GM12873 (cell line): Measurements from ENCODE around the gene CD276.

Source experiments
- TF ChIP-seq, protein P1 (sequence below): IDR thresholded peaks from 2 replicates; pipeline ENCODE4 v1.5.1; 2012; ENCODE audit warnings: low read depth, mild to moderate bottlenecking, moderate library complexity, low read length, control low read depth; ENCODE audit not compliant: insufficient read depth; ENCODE audit errors: missing control alignments

Gene CD276

DNA sequence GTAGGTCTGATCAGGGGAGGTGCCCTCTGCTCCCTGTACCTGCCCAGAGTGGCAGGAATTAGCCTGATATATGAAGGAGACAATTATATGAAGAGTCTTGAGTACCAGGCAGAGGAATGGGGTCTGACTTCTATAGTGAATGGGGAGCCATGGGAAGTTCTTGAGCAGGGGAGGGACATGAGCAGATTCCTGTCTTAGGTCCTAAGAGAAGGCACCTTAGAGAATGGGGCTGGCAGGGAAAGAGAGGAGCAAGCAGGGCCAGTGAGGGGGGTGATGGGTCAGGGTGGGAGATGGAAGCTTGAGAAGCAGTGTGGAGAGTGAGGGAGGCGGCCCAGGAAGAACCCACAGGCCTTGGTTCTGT lies 12.4 kb downstream of the CD276 start:
- TF ChIP-seq, protein P1, sequence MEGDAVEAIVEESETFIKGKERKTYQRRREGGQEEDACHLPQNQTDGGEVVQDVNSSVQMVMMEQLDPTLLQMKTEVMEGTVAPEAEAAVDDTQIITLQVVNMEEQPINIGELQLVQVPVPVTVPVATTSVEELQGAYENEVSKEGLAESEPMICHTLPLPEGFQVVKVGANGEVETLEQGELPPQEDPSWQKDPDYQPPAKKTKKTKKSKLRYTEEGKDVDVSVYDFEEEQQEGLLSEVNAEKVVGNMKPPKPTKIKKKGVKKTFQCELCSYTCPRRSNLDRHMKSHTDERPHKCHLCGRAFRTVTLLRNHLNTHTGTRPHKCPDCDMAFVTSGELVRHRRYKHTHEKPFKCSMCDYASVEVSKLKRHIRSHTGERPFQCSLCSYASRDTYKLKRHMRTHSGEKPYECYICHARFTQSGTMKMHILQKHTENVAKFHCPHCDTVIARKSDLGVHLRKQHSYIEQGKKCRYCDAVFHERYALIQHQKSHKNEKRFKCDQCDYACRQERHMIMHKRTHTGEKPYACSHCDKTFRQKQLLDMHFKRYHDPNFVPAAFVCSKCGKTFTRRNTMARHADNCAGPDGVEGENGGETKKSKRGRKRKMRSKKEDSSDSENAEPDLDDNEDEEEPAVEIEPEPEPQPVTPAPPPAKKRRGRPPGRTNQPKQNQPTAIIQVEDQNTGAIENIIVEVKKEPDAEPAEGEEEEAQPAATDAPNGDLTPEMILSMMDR, result no peak

DNA sequence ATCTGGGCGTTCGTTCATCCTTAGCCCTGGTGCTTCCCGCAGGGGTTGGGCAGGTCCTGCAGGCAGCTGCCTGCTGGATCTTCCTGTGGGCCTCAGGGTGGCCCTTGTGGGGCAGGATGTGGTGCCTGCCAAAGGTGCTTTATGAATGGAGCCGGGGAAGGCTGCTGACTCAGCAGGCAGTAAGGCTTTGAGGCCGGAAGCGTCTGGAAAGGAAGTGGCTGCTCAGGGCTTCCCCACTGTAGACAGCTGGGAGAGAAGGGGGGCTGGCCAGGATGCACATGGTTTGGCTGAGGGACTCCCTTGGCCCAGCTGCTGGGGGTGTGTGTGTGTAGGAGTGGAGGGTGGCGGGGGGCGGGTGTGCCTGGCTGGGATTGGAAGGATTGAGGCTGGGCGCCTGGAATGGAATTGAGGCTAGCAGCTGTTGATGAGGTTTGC lies 12.9 kb downstream of the CD276 start:
- TF ChIP-seq, protein P1, result no peak

DNA sequence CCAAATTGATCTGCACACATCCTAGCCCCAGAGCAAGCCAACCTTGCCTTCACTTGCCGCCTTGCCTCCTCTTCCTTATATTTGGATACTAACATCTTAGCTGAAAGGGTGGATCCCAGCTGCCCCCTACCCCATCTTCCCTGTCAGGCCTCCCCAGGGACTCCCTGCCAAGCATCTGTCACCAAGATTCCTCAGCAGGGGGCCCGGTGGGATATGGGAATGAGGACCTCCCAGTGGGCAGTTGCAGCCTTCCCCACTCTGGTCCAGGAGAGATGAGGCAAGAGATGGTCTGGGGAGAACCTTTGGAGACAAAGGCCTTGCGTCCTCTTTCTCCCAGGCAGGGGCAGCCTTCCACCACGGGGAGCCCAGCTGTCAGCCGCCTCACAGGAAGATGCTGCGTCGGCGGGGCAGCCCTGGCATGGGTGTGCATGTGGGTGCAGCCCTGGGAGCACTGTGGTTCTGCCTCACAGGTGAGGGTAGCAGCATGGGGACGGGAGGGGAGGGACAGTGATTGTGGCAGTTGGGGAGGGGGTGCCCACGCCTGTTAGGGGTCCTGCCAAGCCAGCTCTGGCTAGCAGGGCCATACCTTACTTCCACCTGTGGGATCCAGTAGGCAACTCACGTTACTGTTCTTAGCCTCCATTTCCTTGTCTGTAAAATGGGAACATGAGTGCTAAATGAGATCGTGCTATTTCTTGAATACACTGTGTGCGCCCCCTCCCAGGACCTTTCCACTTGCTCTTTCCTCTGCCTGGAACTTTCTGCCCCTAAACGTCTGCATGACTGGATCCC lies 15.3 kb downstream of the CD276 start:
- TF ChIP-seq, protein P1, result no peak

DNA sequence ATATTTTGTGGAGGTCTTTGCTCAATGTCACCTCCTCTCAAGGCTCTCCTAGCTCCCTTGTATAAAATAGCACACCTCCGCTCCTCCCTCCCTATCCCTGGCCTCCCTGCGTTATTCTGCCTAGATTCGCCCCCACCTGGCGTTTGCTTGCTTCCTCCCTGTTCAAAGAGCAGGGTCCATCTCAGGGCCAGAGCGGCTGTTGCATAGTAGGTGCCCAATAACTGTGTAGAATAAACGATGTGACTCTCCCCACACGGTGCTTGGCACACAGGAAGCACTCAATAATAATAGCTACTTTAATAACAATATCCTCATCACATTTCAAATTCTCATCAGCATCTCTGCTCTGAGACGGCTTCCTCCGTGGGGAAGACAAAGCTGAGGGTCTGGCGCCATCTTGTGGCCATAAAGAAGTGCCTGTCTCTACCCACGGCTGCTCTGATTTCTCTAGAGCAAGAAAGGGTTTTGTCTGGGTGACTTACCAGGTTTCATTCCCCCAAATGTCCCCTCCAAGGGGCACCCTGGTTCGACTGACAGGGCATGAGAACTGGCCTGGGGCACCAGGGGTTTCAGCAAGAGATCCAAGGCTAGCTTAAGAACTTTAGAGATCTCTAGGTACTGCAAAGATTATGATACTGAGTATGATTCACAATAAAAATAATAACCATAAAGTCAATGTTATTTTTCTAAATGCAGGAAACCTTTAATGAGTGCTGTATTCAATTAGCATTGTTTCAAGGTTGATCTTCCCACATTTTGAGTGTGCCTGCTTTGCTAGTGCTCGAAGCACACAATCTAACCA lies 16.1 kb downstream of the CD276 start:
- TF ChIP-seq, protein P1, result peak; percentile 90

DNA sequence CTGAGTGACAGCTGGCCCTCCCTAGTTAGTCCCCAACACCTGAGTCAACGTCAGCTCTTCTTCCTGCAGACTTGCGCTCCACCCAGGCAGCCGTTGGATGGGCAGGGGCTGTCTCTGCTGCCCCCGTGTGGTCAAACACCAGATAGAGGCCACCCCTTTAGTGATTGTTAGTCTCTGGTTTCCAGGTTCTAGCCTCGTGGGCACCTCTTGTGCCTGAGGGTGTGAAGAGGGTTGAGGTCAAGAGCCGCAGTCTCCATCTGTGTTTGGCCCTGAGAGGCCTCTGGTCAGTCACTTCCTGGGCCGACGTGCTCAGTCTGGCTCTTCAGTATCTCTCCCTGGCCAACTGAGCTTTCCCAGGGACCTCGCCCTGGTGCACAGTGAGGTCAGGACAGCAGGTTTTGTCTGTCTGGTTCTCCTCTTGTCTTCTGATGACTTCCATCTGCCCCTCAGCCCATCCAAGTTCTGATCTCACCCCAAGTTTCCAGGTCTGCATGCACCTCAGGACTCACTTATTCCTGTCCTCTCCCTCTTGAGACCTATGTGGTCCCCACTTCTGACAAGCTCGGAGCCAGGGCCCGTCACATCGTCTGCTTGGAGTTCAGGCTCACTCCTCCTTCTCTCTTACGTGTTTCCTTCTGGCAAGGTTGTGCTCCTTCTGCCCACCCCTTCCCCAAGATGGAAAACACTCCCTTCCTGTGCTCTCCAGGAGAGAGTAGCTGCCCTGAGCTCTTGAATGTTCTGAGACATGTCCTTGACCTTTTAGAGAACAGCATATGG lies 20.9 kb downstream of the CD276 start:
- TF ChIP-seq, protein P1, result peak; percentile 91

DNA sequence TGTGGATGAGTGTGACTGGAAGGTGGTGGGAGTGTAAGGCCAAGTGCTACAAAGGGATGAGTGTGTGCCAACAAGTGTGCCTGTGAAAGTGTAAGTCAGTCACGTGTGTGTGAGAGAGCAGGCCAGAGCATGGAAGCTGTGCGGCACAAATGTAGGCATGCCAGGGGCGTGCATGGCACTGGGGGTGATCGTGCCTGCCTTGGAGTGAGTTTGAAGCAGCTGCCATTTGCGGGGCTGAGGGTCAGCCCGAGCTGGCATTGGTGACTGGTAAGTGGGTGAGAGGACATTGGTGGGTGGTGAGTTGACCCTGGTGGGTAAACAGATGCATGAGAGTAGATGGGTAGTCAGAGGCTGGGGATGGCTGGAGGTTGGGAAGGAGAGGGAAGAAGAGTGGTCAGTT lies 24.5 kb downstream of the CD276 start:
- TF ChIP-seq, protein P1, result no peak

DNA sequence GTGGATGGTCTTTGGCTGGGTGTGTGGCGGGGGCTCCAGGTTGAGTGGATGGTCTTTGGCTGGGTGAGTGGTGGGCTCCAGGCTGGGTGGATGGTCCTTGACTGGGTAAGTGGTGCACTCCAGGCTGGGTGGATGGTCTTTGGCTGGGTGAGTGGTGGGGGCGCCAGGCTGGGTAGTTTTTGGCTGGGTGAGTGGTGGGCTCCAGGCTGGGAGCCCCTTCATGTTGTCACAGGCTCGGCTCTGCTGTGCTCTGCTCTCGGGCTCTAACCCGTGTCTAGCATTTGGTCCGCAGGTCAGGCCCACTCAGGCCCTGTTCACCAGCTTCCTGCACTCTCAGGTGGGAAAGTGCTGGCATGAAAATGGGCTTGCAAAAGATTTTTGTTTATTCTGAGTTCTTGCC lies 25.1 kb downstream of the CD276 start:
- TF ChIP-seq, protein P1, result no peak
